ENCODE data around the gene IGFBP6.

Gene IGFBP6

GRCh38 chr12:53113136-53113705, 15.8 kb downstream of the IGFBP6 start:
- TF ChIP-seq CTCF (IDR thresholded peaks at IDR 0.05; ENCODE audit: low read depth, low read length, missing control alignments), result no peak
- in situ Hi-C loops (cut with HindIII; ENCODE audit: low sequenced_read_pairs), result no loop called here
- DNase-seq (ENCODE audit: low read depth), result no peak
- H3K4me3 ChIP-seq (ENCODE audit: low read depth, low read length), result no peak overlapping the region

GRCh38 chr12:53113951-53114350, 16.5 kb downstream of the IGFBP6 start:
- in situ Hi-C loops (cut with HindIII; ENCODE audit: low sequenced_read_pairs), result no loop called here
- DNase-seq (ENCODE audit: low read depth), result no peak
- H3K4me3 ChIP-seq (ENCODE audit: low read depth, low read length), result no peak overlapping the region
- no peak for TF ChIP-seq CTCF (IDR thresholded peaks at IDR 0.05; ENCODE audit: low read depth, low read length, missing control alignments)

GRCh38 chr12:53115112-53115890, 17.8 kb downstream of the IGFBP6 start:
- no peak for DNase-seq (ENCODE audit: low read depth)
- no peak for TF ChIP-seq CTCF (IDR thresholded peaks at IDR 0.05; ENCODE audit: low read depth, low read length, missing control alignments)
- H3K4me3 ChIP-seq (ENCODE audit: low read depth, low read length), result no peak overlapping the region
- in situ Hi-C loops (cut with HindIII; ENCODE audit: low sequenced_read_pairs), result no loop called here

- in situ Hi-C loops (cut with HindIII; ENCODE audit: low sequenced_read_pairs), result no loop called here
- no peak for DNase-seq (ENCODE audit: low read depth)
- no peak for TF ChIP-seq CTCF (IDR thresholded peaks at IDR 0.05; ENCODE audit: low read depth, low read length, missing control alignments)
- H3K4me3 ChIP-seq (ENCODE audit: low read depth, low read length), result no peak overlapping the region
Observed at GRCh38 chr12:53115891-53116648, 18.6 kb downstream of the IGFBP6 start.

- in situ Hi-C loops (cut with HindIII; ENCODE audit: low sequenced_read_pairs), result no loop called here
- no peak for TF ChIP-seq CTCF (IDR thresholded peaks at IDR 0.05; ENCODE audit: low read depth, low read length, missing control alignments)
- DNase-seq (ENCODE audit: low read depth), result no peak
- no peak overlapping the region for H3K4me3 ChIP-seq (ENCODE audit: low read depth, low read length)
Observed at GRCh38 chr12:53118751-53119300, 21.4 kb downstream of the IGFBP6 start.

GRCh38 chr12:53120685-53121525, 23.4 kb downstream of the IGFBP6 start:
- in situ Hi-C loops (cut with HindIII; ENCODE audit: low sequenced_read_pairs), result no loop called here
- no peak for DNase-seq (ENCODE audit: low read depth)
- no peak for TF ChIP-seq CTCF (IDR thresholded peaks at IDR 0.05; ENCODE audit: low read depth, low read length, missing control alignments)
- H3K4me3 ChIP-seq (ENCODE audit: low read depth, low read length), result no peak overlapping the region
